GM12878 (cell line): ENCODE results near the gene MRPL44. TPM values are rescaled to one million over a fixed set of nuclear protein-coding genes. Genes with fewer than 3 reads are reported as not detected.

Experiments
- ATAC-seq: fragments of 200-7000 bp; cut with Tn5 transposase; 3 replicates; pipeline ENCODE4 v1.9.1; 2020; ENCODE audit warnings: mild to moderate bottlenecking, moderate library complexity
- BruUV-seq: library from RNA; stranded (reverse); fragments of 400-500 nt; replicated peaks from 2 replicates; lab custom pipeline; 2021; lab: Mats Ljungman, UMichigan
- CTCF ChIA-PET: fragments of 300-600 bp; sonication (Branson Sonifier 250); formaldehyde crosslinking; extraction: SDS; loops from one replicate; lab custom pipeline; 2021; ENCODE audit warnings: inconsistent platforms; lab: Yijun Ruan, JAX
- POLR2A ChIA-PET: fragments of 350-600 bp; formaldehyde crosslinking; extraction: SDS; loops from one replicate; lab custom pipeline; 2021; ENCODE audit warnings: inconsistent platforms; lab: Charles Lee
- RAD21 ChIA-PET: fragments of 300-600 bp; sonication (Branson Sonifier 250); formaldehyde crosslinking; loops from one replicate; lab custom pipeline; 2023; ENCODE audit warnings: antibody characterized with exemption; ENCODE audit not compliant: unreplicated experiment; lab: Charles Lee
- SMC1A ChIA-PET: fragments of 300-600 bp; sonication (Branson Sonifier 250); formaldehyde crosslinking; loops from one replicate; lab custom pipeline; 2023; ENCODE audit not compliant: unreplicated experiment, uncharacterized antibody; lab: Charles Lee
- DNase-seq: peaks from one replicate; pipeline ENCODE4 v3.0.0-alpha.2; 2011; ENCODE audit warnings: low read depth, low spot score
- FAIRE-seq: peaks from 3 replicates; lab custom pipeline; 2011; peaks lifted over from hg19 to GRCh38; lab: Jason Lieb, UNC
- H2AFZ ChIP-seq: 2 replicates; pipeline ENCODE4 v1.6.0; 2011; ENCODE audit warnings: low read depth, low read length, control low read depth; ENCODE audit not compliant: control insufficient read depth
- H3K27ac ChIP-seq: 2 replicates; pipeline ENCODE4 v1.5.1; 2011; ENCODE audit warnings: control low read depth; ENCODE audit not compliant: control insufficient read depth, insufficient read depth
- H3K27me3 ChIP-seq, 2 experiments: replicated peaks in 1 of 2; 2 replicates each; pipeline versions ENCODE4 v1.6.0 to v1.6.1; 2011; ENCODE audit warnings: low read length in 1 of 2; ENCODE audit not compliant: control insufficient read depth in 2 of 2, insufficient read depth in 2 of 2
- H3K36me3 ChIP-seq, 2 experiments: 2 replicates each; pipeline ENCODE4 v1.5.1; 2011; ENCODE audit warnings: low read length in 1 of 2; ENCODE audit not compliant: control insufficient read depth in 2 of 2, insufficient read depth in 2 of 2
- H3K4me1 ChIP-seq: 2 replicates; pipeline ENCODE4 v1.6.1; 2011; ENCODE audit warnings: mild to moderate bottlenecking, low read length, moderate library complexity, mixed read lengths; ENCODE audit not compliant: control insufficient read depth, insufficient read depth
- H3K4me2 ChIP-seq: 2 replicates; pipeline ENCODE4 v1.6.0; 2011; ENCODE audit warnings: control low read depth; ENCODE audit not compliant: control insufficient read depth, insufficient read depth
- H3K4me3 ChIP-seq: fragments of 200-600 bp; sonication (generic); 2 replicates; pipeline ENCODE4 v1.5.1; 2016
- H3K79me2 ChIP-seq: 2 replicates; pipeline ENCODE4 v1.6.0; 2011; ENCODE audit warnings: low read length; ENCODE audit not compliant: control insufficient read depth, insufficient read depth
- H3K9ac ChIP-seq: 2 replicates; pipeline ENCODE4 v1.8.0; 2011; ENCODE audit warnings: low read length, control low read depth, mixed read lengths; ENCODE audit not compliant: control insufficient read depth, insufficient read depth
- H3K9me3 ChIP-seq: replicated peaks from 3 replicates; pipeline ENCODE4 v1.5.1; 2011; ENCODE audit warnings: mild to moderate bottlenecking, low read length; ENCODE audit not compliant: control insufficient read depth, insufficient read depth
- H4K20me1 ChIP-seq: 2 replicates; pipeline ENCODE4 v1.6.0; 2011; ENCODE audit not compliant: control insufficient read depth, insufficient read depth
- CREB1 ChIP-seq: IDR thresholded peaks from 2 replicates; pipeline ENCODE4 v1.6.1; 2012; ENCODE audit warnings: low read depth, mild to moderate bottlenecking, inconsistent platforms
- IRF4 ChIP-seq: IDR thresholded peaks from 2 replicates; pipeline ENCODE4 v1.6.1; 2011; ENCODE audit warnings: low read depth, low read length
- NFYB ChIP-seq: IDR thresholded peaks from 2 replicates; pipeline ENCODE4 v1.6.1; 2011; ENCODE audit warnings: low read depth, mild to moderate bottlenecking, low read length, improper control_type of control experiment, moderate library complexity; ENCODE audit not compliant: insufficient read depth
- TAF1 ChIP-seq: IDR thresholded peaks from 2 replicates; pipeline ENCODE4 v1.6.1; 2011; ENCODE audit warnings: mild to moderate bottlenecking, low read depth, low read length, borderline replicate concordance
- ZNF24 ChIP-seq: fragments of 450-650 bp; IDR thresholded peaks from 2 replicates; pipeline ENCODE4 v1.6.1; 2017; ENCODE audit warnings: antibody characterized with exemption, mild to moderate bottlenecking
- WGBS: methylation state at CpG from one replicate; pipeline ENCODE4 v1.1.6; 2016; ENCODE audit warnings: low lambda C conversion rate; ENCODE audit not compliant: insufficient replicate concordance, insufficient coverage; ENCODE audit errors: missing lambda C conversion rate; 5-methylcytosine and 5-hydroxymethylcytosine counted together
- in situ Hi-C: fragments of 300-500 bp; cut with MboI; formaldehyde crosslinking; loops from 9 replicates; pipeline ENCODE4 v1.14.3; 2018; ENCODE audit warnings: mixed read lengths
- intact Hi-C: fragments of 100-400 bp; cut with micrococcal nuclease; formaldehyde crosslinking; loops from one replicate; pipeline ENCODE4 v1.14.2; 2022; ENCODE audit not compliant: unreplicated experiment
- polyA plus RNA-seq, 11 experiments: library from polyadenylated mRNA; depleted of rRNA in 4 of 11; unstranded in 6 of 11; stranded (reverse) in 5 of 11; fragments of >200 nt; fragmentation: Nextera tagmentation in 4 of 11; fragmentation: Illumina TruSeq in 1 of 11; extraction: Ambion mirVana in 4 of 11; extraction: Trizol in 1 of 11; gene quantifications; 1 replicate in 1 of 11; 2 replicates in 10 of 11; pipeline versions ENCODE4 v1.2.1 to v1.2.3, GENCODE V29; 2011 to 2016; ENCODE audit warnings: inconsistent platforms in 2 of 11, missing spikeins in 2 of 11, low read depth in 1 of 11
- total RNA-seq, 4 experiments: library from RNA; depleted of rRNA in 3 of 4; stranded (reverse); fragments of >200 nt in 3 of 4; fragmentation: Illumina TruSeq in 1 of 4; extraction: Trizol in 1 of 4; gene quantifications; 2 replicates each; pipeline versions ENCODE4 v1.2.1 to v1.2.3, GENCODE V29; 2013 to 2021
- TF ChIP-seq, protein P1 (sequence below): fragments of 450-650 bp; formaldehyde crosslinking; IDR thresholded peaks from 2 replicates; pipeline ENCODE4 v1.4.0; 2022; ENCODE audit warnings: mild to moderate bottlenecking, moderate library complexity
- TF ChIP-seq, protein P2 (sequence below): fragments of 450-650 bp; IDR thresholded peaks from 2 replicates; pipeline ENCODE4 v1.6.1; 2014; ENCODE audit warnings: mild to moderate bottlenecking
- TF ChIP-seq, protein P3 (sequence below): fragments of 450-650 bp; IDR thresholded peaks from 2 replicates; pipeline ENCODE4 v1.6.1; 2018; ENCODE audit warnings: borderline replicate concordance, mild to moderate bottlenecking; ENCODE audit not compliant: partially characterized antibody
- TF ChIP-seq, protein P4 (sequence below): fragments of 450-650 bp; formaldehyde crosslinking; IDR thresholded peaks from 2 replicates; pipeline ENCODE4 v1.4.0; 2020; ENCODE audit warnings: mild to moderate bottlenecking, moderate library complexity
- TF ChIP-seq, protein P5 (sequence below), 3 experiments: IDR thresholded peaks in 2 of 3; conservative IDR thresholded peaks in 1 of 3; 2 replicates each; pipeline ENCODE4 v1.5.1; 2011; ENCODE audit warnings: low read depth in 3 of 3, low read length in 3 of 3, mild to moderate bottlenecking in 3 of 3, control low read depth in 2 of 3, moderate library complexity in 2 of 3, inconsistent platforms in 1 of 3, mixed read lengths in 1 of 3; ENCODE audit not compliant: control insufficient read depth in 2 of 3, insufficient read depth in 1 of 3; ENCODE audit errors: extremely low read depth in 1 of 3

MRPL44 gene
- total and polyA plus RNA-seq, 10 of the 15 experiments (the other 5 are each of a cell fraction or from before 2014, with no cell fraction given), result 18.3 to 44.3 (median 37.5) TPM

DNA sequence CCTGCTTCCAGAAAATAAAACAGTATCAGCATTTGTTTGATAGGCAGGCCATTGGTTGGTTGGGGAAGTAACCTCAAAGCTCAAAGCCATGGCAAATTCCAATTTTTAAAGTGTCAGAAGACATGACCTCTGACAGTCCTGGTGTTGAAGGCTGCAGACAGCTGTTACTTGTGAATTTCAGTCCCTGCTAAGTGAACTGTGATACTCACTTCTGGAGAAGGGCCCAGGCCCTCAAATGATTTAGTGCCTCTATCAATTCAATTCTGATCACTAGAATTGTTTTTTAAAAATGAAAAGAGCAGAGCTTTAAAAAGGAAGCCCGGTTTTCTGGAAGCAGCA lies 23.1 kb downstream of the MRPL44 start:
- no peaks in the 10 kb centered on the region for H3K79me2 ChIP-seq
- WGBS, result 0% methylated on average over 1 of the region's 1 CpG
- H3K4me1 ChIP-seq, result no peaks in the 10 kb centered on the region
- no peak overlapping the region for H3K9ac ChIP-seq
- ChIA-PET POLR2A (interaction anchor here (0.6 kb wide), 1 partner anchor 551 kb away, joined by 3 read pairs; no protein-coding TSS in a partner anchor), CTCF (interaction anchor here (0.8 to 3.6 kb wide), 4 partner anchors 9 to 343 kb away, joined by 3 to 30 read pairs (median 6); no protein-coding TSS in a partner anchor), RAD21 (interaction anchor here (2.9 kb wide), 1 partner anchor 10 kb away, joined by 9 read pairs; no protein-coding TSS in a partner anchor), SMC1A (interaction anchor here (1.0 to 1.9 kb wide), 4 partner anchors 10 to 304 kb away, joined by 3 to 15 read pairs (median 4); no protein-coding TSS in a partner anchor)
- FAIRE-seq, result no peak
- H3K27ac ChIP-seq, result no peak overlapping the region
- H3K9me3 ChIP-seq, result no peaks in the 10 kb centered on the region
- in situ Hi-C loops (loop anchor here (25.0 kb wide), 1 partner anchor 657 kb away; no protein-coding TSS in a partner anchor), intact Hi-C loops (no loop called here)
- no peak overlapping the region for H3K4me2 ChIP-seq
- DNase-seq, result no peak
- no peak overlapping the region for H2AFZ ChIP-seq
- no TSS peak for BruUV-seq
- no peaks in the 10 kb centered on the region for H4K20me1 ChIP-seq
- no peaks in the 10 kb centered on the region for H3K36me3 ChIP-seq
- no peak overlapping the region for H3K4me3 ChIP-seq
- ATAC-seq, result no peak
- no peaks in the 10 kb centered on the region; a peak in 2 of 4 replicates for H3K27me3 ChIP-seq
- TF ChIP-seq, protein P1, sequence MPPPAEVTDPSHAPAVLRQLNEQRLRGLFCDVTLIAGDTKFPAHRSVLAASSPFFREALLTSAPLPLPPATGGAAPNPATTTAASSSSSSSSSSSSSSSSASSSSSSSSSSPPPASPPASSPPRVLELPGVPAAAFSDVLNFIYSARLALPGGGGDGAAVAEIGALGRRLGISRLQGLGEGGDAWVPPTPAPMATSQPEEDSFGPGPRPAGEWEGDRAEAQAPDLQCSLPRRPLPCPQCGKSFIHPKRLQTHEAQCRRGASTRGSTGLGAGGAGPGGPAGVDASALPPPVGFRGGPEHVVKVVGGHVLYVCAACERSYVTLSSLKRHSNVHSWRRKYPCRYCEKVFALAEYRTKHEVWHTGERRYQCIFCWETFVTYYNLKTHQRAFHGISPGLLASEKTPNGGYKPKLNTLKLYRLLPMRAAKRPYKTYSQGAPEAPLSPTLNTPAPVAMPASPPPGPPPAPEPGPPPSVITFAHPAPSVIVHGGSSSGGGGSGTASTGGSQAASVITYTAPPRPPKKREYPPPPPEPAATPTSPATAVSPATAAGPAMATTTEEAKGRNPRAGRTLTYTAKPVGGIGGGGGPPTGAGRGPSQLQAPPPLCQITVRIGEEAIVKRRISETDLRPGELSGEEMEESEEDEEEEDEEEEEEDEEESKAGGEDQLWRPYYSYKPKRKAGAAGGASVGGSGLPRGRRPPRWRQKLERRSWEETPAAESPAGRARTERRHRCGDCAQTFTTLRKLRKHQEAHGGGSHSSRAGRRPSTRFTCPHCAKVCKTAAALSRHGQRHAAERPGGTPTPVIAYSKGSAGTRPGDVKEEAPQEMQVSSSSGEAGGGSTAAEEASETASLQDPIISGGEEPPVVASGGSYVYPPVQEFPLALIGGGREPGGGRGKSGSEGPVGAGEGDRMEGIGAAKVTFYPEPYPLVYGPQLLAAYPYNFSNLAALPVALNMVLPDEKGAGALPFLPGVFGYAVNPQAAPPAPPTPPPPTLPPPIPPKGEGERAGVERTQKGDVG (CRISPR knock-in tag), result no peak
- TF ChIP-seq, protein P2, sequence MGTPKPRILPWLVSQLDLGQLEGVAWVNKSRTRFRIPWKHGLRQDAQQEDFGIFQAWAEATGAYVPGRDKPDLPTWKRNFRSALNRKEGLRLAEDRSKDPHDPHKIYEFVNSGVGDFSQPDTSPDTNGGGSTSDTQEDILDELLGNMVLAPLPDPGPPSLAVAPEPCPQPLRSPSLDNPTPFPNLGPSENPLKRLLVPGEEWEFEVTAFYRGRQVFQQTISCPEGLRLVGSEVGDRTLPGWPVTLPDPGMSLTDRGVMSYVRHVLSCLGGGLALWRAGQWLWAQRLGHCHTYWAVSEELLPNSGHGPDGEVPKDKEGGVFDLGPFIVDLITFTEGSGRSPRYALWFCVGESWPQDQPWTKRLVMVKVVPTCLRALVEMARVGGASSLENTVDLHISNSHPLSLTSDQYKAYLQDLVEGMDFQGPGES, result no peak
- TF ChIP-seq NFYB (no peak), IRF4 (no peak), TAF1 (no peak), CREB1 (no peak), ZNF24 (no peak)
- TF ChIP-seq, protein P3, sequence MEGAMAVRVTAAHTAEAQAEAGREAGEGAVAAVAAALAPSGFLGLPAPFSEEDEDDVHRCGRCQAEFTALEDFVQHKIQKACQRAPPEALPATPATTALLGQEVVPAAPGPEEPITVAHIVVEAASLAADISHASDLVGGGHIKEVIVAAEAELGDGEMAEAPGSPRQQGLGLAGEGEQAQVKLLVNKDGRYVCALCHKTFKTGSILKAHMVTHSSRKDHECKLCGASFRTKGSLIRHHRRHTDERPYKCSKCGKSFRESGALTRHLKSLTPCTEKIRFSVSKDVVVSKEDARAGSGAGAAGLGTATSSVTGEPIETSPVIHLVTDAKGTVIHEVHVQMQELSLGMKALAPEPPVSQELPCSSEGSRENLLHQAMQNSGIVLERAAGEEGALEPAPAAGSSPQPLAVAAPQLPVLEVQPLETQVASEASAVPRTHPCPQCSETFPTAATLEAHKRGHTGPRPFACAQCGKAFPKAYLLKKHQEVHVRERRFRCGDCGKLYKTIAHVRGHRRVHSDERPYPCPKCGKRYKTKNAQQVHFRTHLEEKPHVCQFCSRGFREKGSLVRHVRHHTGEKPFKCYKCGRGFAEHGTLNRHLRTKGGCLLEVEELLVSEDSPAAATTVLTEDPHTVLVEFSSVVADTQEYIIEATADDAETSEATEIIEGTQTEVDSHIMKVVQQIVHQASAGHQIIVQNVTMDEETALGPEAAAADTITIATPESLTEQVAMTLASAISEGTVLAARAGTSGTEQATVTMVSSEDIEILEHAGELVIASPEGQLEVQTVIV, result no peak
- TF ChIP-seq, protein P4, sequence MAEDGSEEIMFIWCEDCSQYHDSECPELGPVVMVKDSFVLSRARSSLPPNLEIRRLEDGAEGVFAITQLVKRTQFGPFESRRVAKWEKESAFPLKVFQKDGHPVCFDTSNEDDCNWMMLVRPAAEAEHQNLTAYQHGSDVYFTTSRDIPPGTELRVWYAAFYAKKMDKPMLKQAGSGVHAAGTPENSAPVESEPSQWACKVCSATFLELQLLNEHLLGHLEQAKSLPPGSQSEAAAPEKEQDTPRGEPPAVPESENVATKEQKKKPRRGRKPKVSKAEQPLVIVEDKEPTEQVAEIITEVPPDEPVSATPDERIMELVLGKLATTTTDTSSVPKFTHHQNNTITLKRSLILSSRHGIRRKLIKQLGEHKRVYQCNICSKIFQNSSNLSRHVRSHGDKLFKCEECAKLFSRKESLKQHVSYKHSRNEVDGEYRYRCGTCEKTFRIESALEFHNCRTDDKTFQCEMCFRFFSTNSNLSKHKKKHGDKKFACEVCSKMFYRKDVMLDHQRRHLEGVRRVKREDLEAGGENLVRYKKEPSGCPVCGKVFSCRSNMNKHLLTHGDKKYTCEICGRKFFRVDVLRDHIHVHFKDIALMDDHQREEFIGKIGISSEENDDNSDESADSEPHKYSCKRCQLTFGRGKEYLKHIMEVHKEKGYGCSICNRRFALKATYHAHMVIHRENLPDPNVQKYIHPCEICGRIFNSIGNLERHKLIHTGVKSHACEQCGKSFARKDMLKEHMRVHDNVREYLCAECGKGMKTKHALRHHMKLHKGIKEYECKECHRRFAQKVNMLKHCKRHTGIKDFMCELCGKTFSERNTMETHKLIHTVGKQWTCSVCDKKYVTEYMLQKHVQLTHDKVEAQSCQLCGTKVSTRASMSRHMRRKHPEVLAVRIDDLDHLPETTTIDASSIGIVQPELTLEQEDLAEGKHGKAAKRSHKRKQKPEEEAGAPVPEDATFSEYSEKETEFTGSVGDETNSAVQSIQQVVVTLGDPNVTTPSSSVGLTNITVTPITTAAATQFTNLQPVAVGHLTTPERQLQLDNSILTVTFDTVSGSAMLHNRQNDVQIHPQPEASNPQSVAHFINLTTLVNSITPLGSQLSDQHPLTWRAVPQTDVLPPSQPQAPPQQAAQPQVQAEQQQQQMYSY (CRISPR knock-in tag), result no peak
- TF ChIP-seq, protein P5, sequence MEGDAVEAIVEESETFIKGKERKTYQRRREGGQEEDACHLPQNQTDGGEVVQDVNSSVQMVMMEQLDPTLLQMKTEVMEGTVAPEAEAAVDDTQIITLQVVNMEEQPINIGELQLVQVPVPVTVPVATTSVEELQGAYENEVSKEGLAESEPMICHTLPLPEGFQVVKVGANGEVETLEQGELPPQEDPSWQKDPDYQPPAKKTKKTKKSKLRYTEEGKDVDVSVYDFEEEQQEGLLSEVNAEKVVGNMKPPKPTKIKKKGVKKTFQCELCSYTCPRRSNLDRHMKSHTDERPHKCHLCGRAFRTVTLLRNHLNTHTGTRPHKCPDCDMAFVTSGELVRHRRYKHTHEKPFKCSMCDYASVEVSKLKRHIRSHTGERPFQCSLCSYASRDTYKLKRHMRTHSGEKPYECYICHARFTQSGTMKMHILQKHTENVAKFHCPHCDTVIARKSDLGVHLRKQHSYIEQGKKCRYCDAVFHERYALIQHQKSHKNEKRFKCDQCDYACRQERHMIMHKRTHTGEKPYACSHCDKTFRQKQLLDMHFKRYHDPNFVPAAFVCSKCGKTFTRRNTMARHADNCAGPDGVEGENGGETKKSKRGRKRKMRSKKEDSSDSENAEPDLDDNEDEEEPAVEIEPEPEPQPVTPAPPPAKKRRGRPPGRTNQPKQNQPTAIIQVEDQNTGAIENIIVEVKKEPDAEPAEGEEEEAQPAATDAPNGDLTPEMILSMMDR (IDR thresholded peaks at IDR 0.05 in 2 of 3, conservative IDR thresholded peaks at IDR 0.05 in 1 of 3; ENCODE audit: control insufficient read depth in 2 of 3, extremely low read depth in 1 of 3, insufficient read depth in 1 of 3, low read depth in 3 of 3, low read length in 3 of 3), result no peak
